Keratinocyte (primary cell): Measurements from ENCODE around the gene CCL4L2. TPM values are rescaled to one million over a fixed set of nuclear protein-coding genes. Genes with fewer than 3 reads are reported as not detected.
"Not testable (repeated sequence)": the region's sequence is repeated elsewhere in the genome, so short reads cannot be mapped to it uniquely, and the experiment has no call there.

Experiments
- DNase-seq: peaks from one replicate; pipeline ENCODE4 v3.0.0-alpha.2; 2011; ENCODE audit warnings: low read depth, missing footprints, low spot score
- FAIRE-seq: peaks from 2 replicates; lab custom pipeline; 2011; peaks lifted over from hg19 to GRCh38; lab: Jason Lieb, UNC
- H2AFZ ChIP-seq: 2 replicates; pipeline ENCODE4 v1.6.0; 2012; ENCODE audit warnings: low read length, control low read depth, inconsistent platforms; ENCODE audit not compliant: control insufficient read depth
- H3K27ac ChIP-seq: 2 replicates; pipeline ENCODE4 v1.5.1; 2011; ENCODE audit warnings: low read length; ENCODE audit not compliant: control insufficient read depth, insufficient read depth
- H3K27me3 ChIP-seq: 3 replicates; pipeline ENCODE4 v1.6.0; 2011; ENCODE audit warnings: low read length; ENCODE audit not compliant: control insufficient read depth, insufficient read depth; ENCODE audit errors: extremely low read depth
- H3K36me3 ChIP-seq, 2 experiments: 2 replicates in 1 of 2; 3 replicates in 1 of 2; pipeline ENCODE4 v1.5.1; 2011; ENCODE audit warnings: low read length in 2 of 2, mild to moderate bottlenecking in 1 of 2; ENCODE audit not compliant: control insufficient read depth in 2 of 2, insufficient read depth in 2 of 2; ENCODE audit errors: extremely low read depth in 1 of 2
- H3K4me1 ChIP-seq: 3 replicates; pipeline ENCODE4 v1.5.1; 2011; ENCODE audit warnings: low read length; ENCODE audit not compliant: control insufficient read depth, insufficient read depth; ENCODE audit errors: extremely low read depth
- H3K4me2 ChIP-seq: 3 replicates; pipeline ENCODE4 v1.6.0; 2011; ENCODE audit warnings: low read depth, low read length; ENCODE audit not compliant: control insufficient read depth, insufficient read depth; ENCODE audit errors: extremely low read depth
- H3K4me3 ChIP-seq, 3 experiments: fragments of 200-600 bp in 1 of 3; sonication (generic) in 1 of 3; 2 replicates in 2 of 3; 3 replicates in 1 of 3; pipeline ENCODE4 v1.5.1; 2011 to 2016; ENCODE audit warnings: low read length in 3 of 3, mild to moderate bottlenecking in 3 of 3, control low read depth in 2 of 3, inconsistent platforms in 1 of 3, low read depth in 1 of 3, mixed read lengths in 1 of 3, mixed run types in 1 of 3, moderate library complexity in 1 of 3; ENCODE audit not compliant: control insufficient read depth in 2 of 3, insufficient read depth in 2 of 3; ENCODE audit errors: extremely low read depth in 1 of 3
- H3K79me2 ChIP-seq: 2 replicates; pipeline ENCODE4 v1.6.0; 2012; ENCODE audit warnings: low read length; ENCODE audit not compliant: control insufficient read depth, insufficient read depth
- H3K9ac ChIP-seq: 3 replicates; pipeline ENCODE4 v1.6.0; 2011; ENCODE audit warnings: low read length; ENCODE audit not compliant: control insufficient read depth, insufficient read depth; ENCODE audit errors: extremely low read depth
- H3K9me1 ChIP-seq: 3 replicates; pipeline ENCODE4 v1.6.0; 2011; ENCODE audit warnings: low read length; ENCODE audit not compliant: control insufficient read depth, insufficient read depth; ENCODE audit errors: extremely low read depth
- H3K9me3 ChIP-seq: 2 replicates; pipeline ENCODE4 v1.5.1; 2012; ENCODE audit warnings: low read depth, low read length; ENCODE audit not compliant: control insufficient read depth
- H4K20me1 ChIP-seq: 3 replicates; pipeline ENCODE4 v1.6.0; 2011; ENCODE audit warnings: low read length; ENCODE audit not compliant: control insufficient read depth, insufficient read depth; ENCODE audit errors: extremely low read depth
- CTCF ChIP-seq, 3 experiments: IDR thresholded peaks in 1 of 3; conservative IDR thresholded peaks in 1 of 3; optimal IDR thresholded peaks in 1 of 3; 2 replicates in 2 of 3; 3 replicates in 1 of 3; pipeline versions ENCODE3 to v1.5.1; 2011; ENCODE audit warnings: low read length in 3 of 3, mild to moderate bottlenecking in 3 of 3, moderate library complexity in 2 of 3, control low read depth in 1 of 3, inconsistent platforms in 1 of 3; ENCODE audit not compliant: insufficient read depth in 2 of 3; ENCODE audit errors: extremely low read depth in 1 of 3
- EZH2 ChIP-seq: IDR thresholded peaks from one replicate; pipeline ENCODE4 v1.6.1; 2012; ENCODE audit warnings: inconsistent platforms, mild to moderate bottlenecking, low read length, moderate library complexity
- dilution Hi-C: fragments of 300-500 bp; cut with MboI; formaldehyde crosslinking; loops from one replicate; pipeline ENCODE4 v1.7.0; 2020; ENCODE audit warnings: low sequenced_read_pairs; ENCODE audit not compliant: extremely low pct_ligation_motif_present
- polyA plus RNA-seq, 5 experiments: library from polyadenylated mRNA; depleted of rRNA in 3 of 5; stranded (reverse) in 3 of 5; stranded (forward) in 1 of 5; unstranded in 1 of 5; fragments of >200 nt; gene quantifications; 1 replicate in 1 of 5; 2 replicates in 3 of 5; 3 replicates in 1 of 5; pipeline versions ENCODE4 v1.2.1 to v1.2.3, GENCODE V29; 2011 to 2012; ENCODE audit warnings: missing spikeins in 2 of 5, low read depth in 1 of 5, low replicate concordance in 1 of 5

Gene CCL4L2
- polyA plus RNA-seq, 1 donor (not counting 4 experiments of a cell fraction or from before 2014, with no cell fraction given), result not detected

DNA sequence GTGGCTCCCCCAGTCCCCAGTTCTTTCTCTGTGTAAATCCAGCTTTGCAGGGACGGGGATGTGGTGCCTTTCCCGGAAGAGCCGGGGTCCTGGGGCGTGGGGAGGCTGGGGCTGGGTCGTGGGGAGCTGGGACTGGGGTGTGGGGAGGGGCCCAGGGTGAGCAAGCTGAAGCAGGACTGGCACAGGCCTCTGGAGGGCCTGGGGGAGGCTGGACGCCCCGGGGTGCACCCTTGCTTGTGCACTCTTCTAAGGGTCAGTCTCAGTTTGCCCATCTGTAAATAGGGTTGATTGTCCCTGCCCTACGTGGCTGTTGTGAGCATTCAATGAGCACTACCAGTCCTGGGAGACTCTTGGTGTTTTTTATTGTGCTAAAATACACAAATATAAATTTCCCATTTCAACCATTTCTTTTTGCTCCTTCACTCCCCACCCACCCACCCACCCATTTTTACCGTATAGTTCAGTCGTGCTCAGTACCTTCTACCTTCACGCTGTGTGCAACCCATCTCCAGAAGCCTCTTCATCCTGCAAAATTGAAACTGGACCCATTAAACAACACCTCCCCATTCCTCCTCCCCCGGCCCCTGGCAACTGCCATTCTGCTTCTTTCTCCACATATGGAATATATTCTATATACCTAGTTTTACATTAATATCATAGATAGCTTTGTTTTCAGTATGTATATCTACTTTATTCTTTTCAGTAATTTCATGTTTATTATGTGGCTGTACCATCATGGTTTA lies 26.7 kb upstream of the CCL4L2 start:
- no peaks in the 10 kb centered on the region for H3K36me3 ChIP-seq
- dilution Hi-C loops, result no loop called here
- peak overlapping the region; percentile 83 for H3K4me2 ChIP-seq
- H2AFZ ChIP-seq, result peak overlapping the region; percentile 90
- no peak for TF ChIP-seq CTCF (optimal IDR thresholded peaks at IDR 0.05 in 1 of 3, IDR thresholded peaks at IDR 0.05 in 1 of 3, conservative IDR thresholded peaks at IDR 0.05 in 1 of 3; ENCODE audit: extremely low read depth in 1 of 3, insufficient read depth in 2 of 3, low read length in 3 of 3)
- TF ChIP-seq EZH2, result no peak
- H3K9ac ChIP-seq, result no peak overlapping the region
- H4K20me1 ChIP-seq, result no peaks in the 10 kb centered on the region
- peaks cover 13% of the 10 kb centered on the region for H3K4me1 ChIP-seq
- H3K27me3 ChIP-seq, result peaks cover 19% of the 10 kb centered on the region
- FAIRE-seq (no peak), DNase-seq (no peak)
- no peaks in the 10 kb centered on the region for H3K9me1 ChIP-seq
- peak overlapping the region; percentile 56 to 88 (median 69) for H3K4me3 ChIP-seq
- peaks cover 2% of the 10 kb centered on the region for H3K9me3 ChIP-seq
- no peaks in the 10 kb centered on the region for H3K79me2 ChIP-seq
- H3K27ac ChIP-seq, result no peak overlapping the region

- peaks cover 19% of the 10 kb centered on the region for H3K27me3 ChIP-seq
- DNase-seq, result no peak
These were observed 25.4 kb upstream of the CCL4L2 start for GRCh38 chr17:36185416-36185815.

DNA sequence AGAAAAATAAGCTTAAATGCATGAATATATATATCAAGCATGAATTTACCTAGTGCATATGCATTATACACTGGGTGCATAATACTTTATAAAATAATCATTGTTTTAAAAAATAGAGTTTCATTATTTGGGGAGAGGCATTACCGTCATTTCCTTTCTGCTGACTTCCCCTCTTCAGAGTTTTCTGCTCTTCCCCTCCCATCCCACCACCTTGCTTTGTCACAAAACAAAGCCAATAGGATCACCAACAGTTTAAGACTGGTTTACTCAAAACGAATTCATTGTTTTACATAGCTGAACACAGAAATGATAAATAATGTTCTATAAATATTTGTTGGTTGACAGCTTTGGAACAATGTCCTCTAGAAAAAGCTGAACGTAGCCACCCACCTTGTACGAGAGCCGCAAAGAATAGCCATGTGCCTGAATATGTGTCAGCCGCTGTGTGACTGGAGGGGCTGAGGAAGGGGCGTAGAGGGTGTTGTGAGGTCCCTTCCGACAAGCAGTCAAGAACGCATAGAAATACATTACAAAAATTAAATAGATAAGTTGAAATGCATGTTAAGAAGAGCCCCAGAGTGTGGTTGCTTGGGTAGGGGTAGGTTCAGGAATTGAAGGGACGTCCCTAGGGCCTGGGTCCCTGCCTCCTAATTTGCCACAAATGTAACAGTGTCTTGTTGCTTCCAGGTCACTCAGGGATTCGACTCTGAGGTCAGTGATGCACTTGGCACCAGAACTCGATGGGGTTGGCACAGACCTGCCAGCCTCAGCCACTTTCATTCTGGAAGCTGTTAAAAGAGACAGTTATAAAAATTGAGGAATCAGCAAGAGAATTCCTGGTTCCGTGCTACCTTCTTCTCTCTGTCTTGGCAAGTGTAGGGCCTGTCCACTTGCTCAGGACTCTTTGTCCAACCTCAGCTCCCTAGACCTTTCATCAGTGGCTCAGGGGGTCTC lies 23.8 kb upstream of the CCL4L2 start:
- H3K9me3 ChIP-seq, H2AFZ ChIP-seq, dilution Hi-C loops, H3K4me2 ChIP-seq, H3K4me3 ChIP-seq, H3K79me2 ChIP-seq, DNase-seq, H3K9me1 ChIP-seq, H3K9ac ChIP-seq, H3K27ac ChIP-seq, FAIRE-seq, H3K36me3 ChIP-seq, H4K20me1 ChIP-seq: not testable (repeated sequence)
- Histone ChIP-seq H3K4me1 (peaks cover 11% of the 10 kb centered on the region), H3K27me3 (peaks cover 11% of the 10 kb centered on the region)

More at GRCh38 chr17:36185416-36185815, 25.4 kb upstream of the CCL4L2 start:
- no peak overlapping the region for H2AFZ ChIP-seq
- peaks cover 2% of the 10 kb centered on the region for H3K9me3 ChIP-seq
- H4K20me1 ChIP-seq, result no peaks in the 10 kb centered on the region
- no peak for FAIRE-seq
- H3K9me1 ChIP-seq, result no peaks in the 10 kb centered on the region
- peaks cover 13% of the 10 kb centered on the region for H3K4me1 ChIP-seq
- TF ChIP-seq CTCF (optimal IDR thresholded peaks at IDR 0.05 in 1 of 3, IDR thresholded peaks at IDR 0.05 in 1 of 3, conservative IDR thresholded peaks at IDR 0.05 in 1 of 3; ENCODE audit: extremely low read depth in 1 of 3, insufficient read depth in 2 of 3, low read length in 3 of 3) (no peak), EZH2 (no peak)
- H3K36me3 ChIP-seq, result no peaks in the 10 kb centered on the region
- H3K4me2 ChIP-seq, result no peak overlapping the region
- H3K4me3 ChIP-seq, result no peak overlapping the region
- dilution Hi-C loops, result no loop called here
- H3K27ac ChIP-seq, result no peak overlapping the region
- no peak overlapping the region for H3K9ac ChIP-seq
- H3K79me2 ChIP-seq, result no peaks in the 10 kb centered on the region
